ENCODE measurements around the gene TTC31.

The TTC31 gene

DNA sequence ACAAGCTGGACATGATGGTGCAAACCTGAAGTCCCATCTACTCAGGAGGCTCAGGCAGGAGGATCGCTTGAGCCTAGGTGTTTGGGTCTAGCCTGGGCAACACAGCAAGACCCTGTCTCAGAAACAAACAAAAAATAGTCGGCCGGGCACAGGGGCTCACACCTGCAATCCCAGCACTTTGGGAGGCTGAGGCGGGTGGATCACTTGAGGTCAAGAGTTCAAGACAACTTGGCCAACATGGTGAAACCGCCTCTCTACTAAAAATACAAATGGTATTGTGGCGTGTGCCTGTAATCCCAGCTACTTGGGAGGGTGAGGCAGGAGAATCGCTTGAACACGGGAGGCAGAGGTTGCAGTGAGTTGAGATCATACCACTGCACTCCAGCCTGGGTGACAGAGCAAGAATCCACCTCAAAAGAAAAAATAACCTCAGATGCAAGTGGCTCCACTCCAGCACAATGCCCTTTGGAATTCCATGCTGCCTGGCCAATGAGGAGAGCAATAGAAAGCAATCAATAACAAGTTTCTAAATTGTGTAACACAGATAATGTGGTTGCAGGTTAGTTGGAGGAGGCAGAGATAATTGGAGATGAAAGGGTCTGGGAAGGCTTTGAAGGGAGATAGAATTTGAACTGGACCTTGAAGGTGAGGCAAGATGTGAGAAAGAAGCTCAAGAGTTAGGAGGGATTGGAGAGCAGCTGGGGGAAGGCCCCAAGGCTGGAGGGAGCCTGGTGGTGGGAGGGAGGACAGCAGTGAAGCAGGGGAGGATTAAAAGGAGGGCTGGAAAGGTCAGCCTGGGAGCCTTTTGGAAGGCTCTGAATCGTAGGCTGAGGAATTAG lies 6.0 kb downstream of the TTC31 start:
- DNase-seq = no peak

DNA sequence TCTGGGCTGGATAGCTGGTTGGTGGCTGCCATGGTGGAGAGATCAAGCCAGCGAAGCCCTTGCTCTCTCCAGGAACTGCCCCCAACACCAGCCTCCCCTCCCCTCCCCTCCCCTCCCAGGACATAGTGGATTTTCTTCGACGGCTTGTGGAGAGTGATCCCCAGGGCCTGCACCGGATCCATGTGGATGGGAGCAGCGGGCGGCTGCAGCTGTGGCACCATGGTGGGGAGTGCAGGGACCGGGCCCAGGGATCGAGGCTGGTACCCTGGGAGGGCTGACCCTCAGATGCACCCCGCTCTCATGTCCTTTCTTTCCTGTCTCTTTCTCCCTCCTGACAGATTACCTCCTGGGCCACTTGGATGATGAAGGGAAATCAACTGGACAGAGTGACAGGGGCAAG lies 7.0 kb downstream of the TTC31 start:
- DNase-seq = no peak

- no peak for DNase-seq
Observed at GRCh38 chr2:74491648-74492544, 9.0 kb downstream of the TTC31 start.

GRCh38 chr2:74493546-74493945 lies 10.7 kb downstream of the TTC31 start:
- no peak for DNase-seq

- no peak for DNase-seq
Observed at GRCh38 chr2:74495440-74495839, 12.6 kb downstream of the TTC31 start.

DNA sequence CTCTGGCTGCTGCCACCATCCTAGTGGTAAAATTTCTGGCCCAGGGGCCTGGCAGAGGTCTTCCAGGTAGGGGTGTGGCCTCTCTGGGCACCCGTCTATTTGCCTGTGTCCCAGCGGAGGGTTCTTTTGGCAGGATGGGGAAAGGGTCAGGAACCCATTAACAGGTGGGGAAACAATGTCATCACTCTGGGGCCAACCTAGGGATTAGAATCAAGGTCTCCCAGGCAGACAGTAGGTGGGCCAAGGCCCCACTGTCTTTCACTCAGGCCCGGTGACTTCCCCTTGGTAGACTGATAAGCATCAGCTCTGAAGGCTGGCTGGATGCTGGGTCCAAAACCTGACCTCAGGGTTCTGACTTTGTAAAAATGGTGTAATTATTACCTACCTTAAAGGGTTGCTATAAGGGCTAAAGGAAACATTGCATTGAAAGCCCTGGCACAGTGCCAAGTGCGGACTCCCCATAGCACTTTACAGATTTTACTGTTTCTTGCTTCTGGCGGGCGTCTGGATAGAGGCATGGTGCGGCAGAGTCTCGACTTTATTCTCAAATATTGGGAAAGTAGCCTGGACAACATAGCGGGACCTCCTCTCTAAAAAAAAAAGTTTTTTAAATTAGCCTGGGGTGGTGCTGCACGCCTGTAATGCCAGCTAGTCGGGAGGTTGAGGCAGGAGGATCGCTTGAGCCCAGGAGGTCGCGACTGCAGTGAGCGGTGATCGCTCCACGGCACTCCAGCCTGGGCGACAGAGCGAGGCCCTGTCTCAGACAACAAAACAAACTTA lies 14.3 kb downstream of the TTC31 start:
- no peak for DNase-seq

DNA sequence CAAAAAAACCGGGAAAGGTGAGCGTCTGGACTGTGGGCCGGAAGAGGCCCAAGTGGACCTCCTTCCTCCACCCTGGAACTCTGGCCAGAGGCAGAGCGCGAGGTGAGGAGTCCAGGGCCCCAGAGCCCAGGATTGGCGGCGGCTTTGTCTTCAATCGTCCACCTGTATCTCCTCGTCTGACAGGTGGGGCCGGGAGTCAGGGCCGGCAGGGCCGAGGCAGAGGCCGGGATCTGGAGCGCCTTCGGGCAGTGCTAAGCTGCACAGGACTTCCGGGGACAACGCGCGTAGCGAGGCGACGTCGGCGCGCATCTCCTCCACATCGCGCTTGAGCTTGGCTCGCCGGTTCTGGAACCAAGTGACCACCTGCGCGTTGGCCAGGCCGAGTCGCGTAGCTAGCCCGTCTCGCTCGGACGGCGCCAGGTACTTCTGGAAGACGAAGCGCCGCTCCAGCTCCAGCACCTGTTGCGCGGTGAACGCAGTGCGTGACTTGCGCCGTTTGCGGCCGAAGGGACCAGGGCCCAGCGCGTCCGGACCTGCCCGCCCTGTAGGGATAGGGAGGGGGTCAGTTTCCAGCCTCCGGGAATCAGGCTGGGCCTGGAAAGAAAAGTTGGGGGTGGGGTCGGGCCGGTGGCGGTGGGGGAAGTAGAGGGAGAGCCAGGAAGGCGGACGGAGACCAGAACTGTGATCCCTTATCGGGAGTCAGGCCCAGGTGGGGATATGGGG lies 15.1 kb downstream of the TTC31 start:
- no peak for DNase-seq

- DNase-seq = no peak
Observed at GRCh38 chr2:74498500-74499266, 15.8 kb downstream of the TTC31 start.

DNA sequence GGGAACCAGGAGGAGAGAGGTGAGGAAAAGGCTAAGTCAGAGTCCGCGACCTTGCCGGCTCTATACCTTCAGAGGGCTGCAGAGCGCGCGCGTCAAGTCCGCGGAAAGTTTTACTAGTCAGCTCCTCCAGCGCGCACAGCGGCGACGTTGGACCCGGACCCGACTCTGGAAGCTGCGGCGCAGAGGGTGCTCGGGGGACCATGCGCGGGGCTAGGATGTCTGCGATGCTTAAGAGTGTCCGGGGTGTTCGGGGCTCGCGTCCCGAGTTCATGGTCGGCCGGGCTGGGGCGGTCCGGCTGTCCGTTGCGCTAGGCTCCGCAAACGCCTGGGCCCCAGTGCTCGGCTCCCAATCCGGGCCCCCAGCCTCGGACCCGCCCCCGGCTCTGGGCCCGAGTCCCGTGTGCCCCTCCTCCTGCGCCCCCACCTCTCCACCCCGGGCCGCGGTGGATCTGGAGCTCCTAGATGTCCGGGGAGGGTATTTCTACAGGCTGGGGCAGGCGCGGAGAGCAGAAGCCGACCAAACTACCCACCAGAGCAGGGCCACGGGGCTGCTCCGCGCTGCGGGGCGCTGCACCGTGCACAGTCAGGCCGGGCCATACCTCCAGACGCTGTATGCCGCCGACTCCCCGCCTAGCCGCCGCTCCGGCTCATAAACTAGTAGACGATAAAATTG lies 16.5 kb downstream of the TTC31 start, which contains the start of gene LBX2:
Gene LBX2 (minus strand): TSS at position 337 of the 673 bp plus-strand sequence. CDS start 66 bp downstream, at position 271.
- DNase-seq = peak; percentile 48

GRCh38 chr2:74499940-74500577 lies 17.2 kb downstream of the TTC31 start:
- no peak for DNase-seq

GRCh38 chr2:74500578-74500946 lies 17.7 kb downstream of the TTC31 start:
- DNase-seq = no peak

DNA sequence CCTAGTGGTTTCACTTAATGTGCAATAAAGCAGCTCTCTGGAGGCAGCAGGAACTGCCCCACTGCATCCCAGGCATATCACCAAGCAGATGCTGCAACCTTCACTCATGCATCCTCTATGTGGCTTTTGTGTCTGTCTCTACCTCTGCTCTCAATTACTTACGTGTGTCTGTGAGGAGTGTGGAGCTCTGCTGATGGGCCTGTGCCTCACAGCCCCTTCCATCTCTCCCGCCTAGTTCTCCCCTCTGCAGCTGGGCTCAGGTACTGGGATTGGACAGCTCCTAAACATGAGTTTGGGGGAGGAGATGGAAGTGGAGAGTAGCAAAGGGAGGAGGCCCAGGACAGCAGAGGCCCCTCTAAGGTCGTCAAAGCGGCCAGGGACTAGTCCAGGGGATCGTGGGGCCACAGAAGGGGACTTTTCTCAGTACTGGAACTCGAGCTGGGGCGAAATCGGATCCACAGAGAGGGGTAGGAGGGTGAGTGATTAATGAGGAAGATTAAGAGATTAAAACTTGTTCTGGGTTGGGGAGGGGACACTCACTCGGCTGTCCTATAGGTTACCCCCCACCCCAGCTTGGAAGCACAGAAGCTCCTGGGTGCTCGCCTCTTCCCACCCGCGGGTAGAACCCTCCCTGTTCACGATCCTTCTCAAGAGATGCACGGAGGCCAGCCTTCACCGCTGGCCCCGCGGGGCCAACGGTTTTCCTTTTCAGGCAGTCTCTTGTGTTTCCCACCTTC lies 18.6 kb downstream of the TTC31 start:
- no peak for DNase-seq

GRCh38 chr2:74502147-74502719 lies 19.4 kb downstream of the TTC31 start:
- DNase-seq = no peak

GRCh38 chr2:74502720-74503505 lies 20.0 kb downstream of the TTC31 start:
- peak; percentile 54 for DNase-seq

DNA sequence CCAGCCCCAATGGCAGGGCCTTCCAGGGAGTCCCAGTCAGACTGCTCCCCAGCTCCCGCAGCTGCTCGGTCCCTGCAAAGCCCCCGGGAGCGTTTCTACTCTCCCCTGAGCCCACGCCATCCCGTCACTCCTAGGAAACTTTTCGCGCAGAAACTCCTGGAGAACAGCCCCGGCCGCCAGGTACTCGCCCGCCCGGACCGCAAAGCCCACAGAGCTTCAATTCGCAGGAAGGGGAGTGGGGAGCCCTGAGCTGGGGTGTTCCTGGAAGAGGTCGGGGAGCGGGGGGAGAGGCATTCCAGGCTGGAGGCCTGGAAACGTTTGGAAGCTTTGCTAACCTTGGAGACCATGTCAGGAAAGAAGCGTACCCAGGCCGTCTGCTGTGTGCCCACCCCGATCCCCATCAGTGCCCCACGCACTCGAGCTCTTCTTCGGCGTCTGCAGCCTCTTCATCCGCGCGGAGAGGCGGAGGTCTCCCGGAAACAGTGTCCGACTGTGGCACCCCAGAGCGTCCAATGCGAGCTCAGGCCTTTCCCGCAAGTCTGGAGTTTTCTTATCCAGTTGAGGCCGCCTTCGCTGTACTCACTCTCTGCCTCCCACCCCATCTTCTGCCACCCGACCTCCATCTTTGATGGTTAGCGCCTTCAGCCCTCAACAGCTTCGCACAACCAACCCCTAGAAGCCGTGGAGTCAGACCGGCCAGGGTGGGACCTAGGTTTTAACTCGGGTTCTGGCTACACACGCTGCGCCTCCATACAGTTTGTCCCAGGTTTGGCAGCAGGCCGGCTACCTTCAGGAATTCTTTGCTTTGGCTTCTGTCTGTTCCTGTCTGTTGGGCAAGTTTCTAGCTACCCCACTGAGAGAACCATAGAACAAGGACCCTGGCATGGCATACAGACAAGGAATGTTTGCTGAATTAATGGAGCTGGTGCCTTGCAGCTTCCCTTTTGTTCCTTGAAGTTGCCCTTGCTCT lies 20.9 kb downstream of the TTC31 start:
- DNase-seq = no peak

GRCh38 chr2:74504591-74504990 lies 21.7 kb downstream of the TTC31 start:
- no peak for DNase-seq
